Neural cell (in vitro differentiated cells): Measurements from ENCODE around the gene CADPS2. TPM values are rescaled to one million over a fixed set of nuclear protein-coding genes. Genes with fewer than 3 reads are reported as not detected.

ENCODE experiments used
- H2AFZ ChIP-seq: fragments of 200-600, 300-800 bp; sonication (generic), shearing (Covaris generic); 2 replicates; pipeline ENCODE4 v1.6.0; 2014; ENCODE audit warnings: low read depth, mild to moderate bottlenecking, antibody characterized with exemption, low read length, moderate library complexity
- H3F3A ChIP-seq: fragments of 200-600 bp; shearing (Covaris generic); 2 replicates; pipeline ENCODE4 v1.6.1; 2016; ENCODE audit warnings: mild to moderate bottlenecking, moderate library complexity, mixed read lengths, antibody characterized with exemption, low read length; ENCODE audit not compliant: insufficient read depth, poor library complexity, severe bottlenecking
- H3K27ac ChIP-seq: fragments of 200-600, 300-800 bp; sonication (generic), shearing (Covaris generic); 2 replicates; pipeline ENCODE4 v1.5.1; 2014; ENCODE audit warnings: mild to moderate bottlenecking, low read length, moderate library complexity
- H3K27me3 ChIP-seq: fragments of 300-800, 200-600 bp; sonication (generic), shearing (Covaris generic); 2 replicates; pipeline ENCODE4 v1.6.0; 2014; ENCODE audit warnings: mild to moderate bottlenecking, low read depth, low read length, moderate library complexity; ENCODE audit not compliant: insufficient read depth
- H3K36me3 ChIP-seq: fragments of 300-800, 200-600 bp; sonication (generic), shearing (Covaris generic); 2 replicates; pipeline ENCODE4 v1.5.1; 2014; ENCODE audit warnings: mild to moderate bottlenecking, antibody characterized with exemption, low read length, moderate library complexity; ENCODE audit not compliant: insufficient read depth
- H3K4me2 ChIP-seq: fragments of 300-800, 200-600 bp; sonication (generic), shearing (Covaris generic); 2 replicates; pipeline ENCODE4 v1.6.0; 2014; ENCODE audit warnings: mild to moderate bottlenecking, low read length
- H3K4me3 ChIP-seq: fragments of 300-800, 200-600 bp; sonication (generic), shearing (Covaris generic); 2 replicates; pipeline ENCODE4 v1.5.1; 2014; ENCODE audit warnings: mild to moderate bottlenecking, low read length, moderate library complexity
- H3K79me2 ChIP-seq: fragments of 200-600 bp; shearing (Covaris generic); replicated peaks from 2 replicates; pipeline ENCODE4 v1.6.0; 2014; ENCODE audit warnings: mild to moderate bottlenecking, low read length, moderate library complexity; ENCODE audit not compliant: insufficient read depth
- H3K9ac ChIP-seq: fragments of 300-800, 200-600 bp; sonication (generic), shearing (Covaris generic); 2 replicates; pipeline ENCODE4 v1.6.1; 2016; ENCODE audit warnings: mild to moderate bottlenecking, low read length, mixed read lengths
- H3K9me2 ChIP-seq: fragments of 200-600 bp; shearing (Covaris generic); 2 replicates; pipeline ENCODE4 v1.6.1; 2016; ENCODE audit warnings: mild to moderate bottlenecking, low read length, mixed read lengths; ENCODE audit not compliant: insufficient read depth
- H3K9me3 ChIP-seq: fragments of 200-600, 300-800 bp; sonication (generic), shearing (Covaris generic); 2 replicates; pipeline ENCODE4 v1.6.1; 2016; ENCODE audit warnings: mild to moderate bottlenecking, mixed run types, low read length, moderate library complexity, mixed read lengths
- H4K20me1 ChIP-seq: fragments of 200-600 bp; shearing (Covaris generic); 2 replicates; pipeline ENCODE4 v1.6.1; 2016; ENCODE audit warnings: mild to moderate bottlenecking, mixed run types; ENCODE audit not compliant: insufficient read depth
- CTCF ChIP-seq: fragments of 450-650 bp; IDR thresholded peaks from 2 replicates; pipeline ENCODE4 v1.5.1; 2014; ENCODE audit warnings: antibody characterized with exemption, mild to moderate bottlenecking, moderate library complexity; ENCODE audit not compliant: poor library complexity, severe bottlenecking
- EP300 ChIP-seq: fragments of 450-650 bp; conservative IDR thresholded peaks from 2 replicates; pipeline ENCODE4 v1.6.1; 2014; ENCODE audit warnings: antibody characterized with exemption, mild to moderate bottlenecking, moderate library complexity; ENCODE audit not compliant: poor library complexity, severe bottlenecking
- EZH2 ChIP-seq: fragments of 200-600, 300-800 bp; shearing (Covaris generic), sonication (generic); IDR thresholded peaks from 2 replicates; pipeline ENCODE4 v1.6.1; 2014; ENCODE audit warnings: antibody characterized with exemption, low read length, borderline replicate concordance, mild to moderate bottlenecking; ENCODE audit not compliant: insufficient read depth, poor library complexity, severe bottlenecking
- MXI1 ChIP-seq: fragments of 450-650 bp; conservative IDR thresholded peaks from 2 replicates; pipeline ENCODE4 v1.6.1; 2014; ENCODE audit warnings: antibody characterized with exemption, mild to moderate bottlenecking; ENCODE audit not compliant: poor library complexity, severe bottlenecking
- POLR2AphosphoS5 ChIP-seq: IDR thresholded peaks from 2 replicates; pipeline ENCODE4 v1.6.1; 2012
- RAD21 ChIP-seq: fragments of 450-650 bp; conservative IDR thresholded peaks from 2 replicates; pipeline ENCODE4 v1.6.1; 2014; ENCODE audit warnings: antibody characterized with exemption, mild to moderate bottlenecking, moderate library complexity
- REST ChIP-seq: IDR thresholded peaks from 2 replicates; pipeline ENCODE4 v1.6.1; 2012; ENCODE audit warnings: borderline replicate concordance
- SMC3 ChIP-seq: fragments of 450-650 bp; conservative IDR thresholded peaks from 2 replicates; pipeline ENCODE4 v1.6.1; 2014; ENCODE audit warnings: antibody characterized with exemption, mild to moderate bottlenecking, moderate library complexity; ENCODE audit not compliant: poor library complexity
- TAF1 ChIP-seq: IDR thresholded peaks from 2 replicates; pipeline ENCODE4 v1.6.1; 2012; ENCODE audit warnings: low read depth
- polyA plus RNA-seq: library from polyadenylated mRNA; depleted of rRNA; stranded (reverse); fragments of >200 nt; gene quantifications from 2 replicates; pipeline ENCODE4 v1.2.3, GENCODE V29; 2014

CADPS2 gene
- polyA plus RNA-seq, 1 donor from 2014 or later, result 5.9 TPM

GRCh38 chr7:122867471-122867980 is 18.7 kb downstream of the CADPS2 start:
- Histone ChIP-seq H4K20me1 (no peaks in the 10 kb centered on the region), H3K9me3 (peaks cover 4% of the 10 kb centered on the region), H3K9ac (no peak overlapping the region), H3K79me2 (no peaks in the 10 kb centered on the region), H3K9me2 (no peaks in the 10 kb centered on the region), H3K4me3 (no peak overlapping the region), H3F3A (no peaks in the 10 kb centered on the region), H3K27me3 (no peaks in the 10 kb centered on the region), H3K36me3 (no peaks in the 10 kb centered on the region), H3K27ac (no peak overlapping the region), H3K4me2 (no peak overlapping the region), H2AFZ (no peak overlapping the region)
- TF ChIP-seq SMC3, result no peak
- TF ChIP-seq MXI1, result no peak
- TF ChIP-seq RAD21, result no peak
- no peak for TF ChIP-seq EZH2
- TF ChIP-seq TAF1, result no peak
- TF ChIP-seq REST, result no peak
- TF ChIP-seq POLR2AphosphoS5, result no peak
- no peak for TF ChIP-seq CTCF
- TF ChIP-seq EP300, result no peak

GRCh38 chr7:122864838-122865237 is 21.4 kb downstream of the CADPS2 start:
- H3K9me3 ChIP-seq, result peaks cover 4% of the 10 kb centered on the region
- H3K27ac ChIP-seq, result no peak overlapping the region
- no peaks in the 10 kb centered on the region for H3K36me3 ChIP-seq
- H3K79me2 ChIP-seq, result no peaks in the 10 kb centered on the region
- TF ChIP-seq REST (no peak), CTCF (no peak), MXI1 (no peak), TAF1 (no peak), RAD21 (no peak), POLR2AphosphoS5 (no peak), EP300 (no peak), SMC3 (no peak), EZH2 (no peak)
- no peaks in the 10 kb centered on the region for H3K27me3 ChIP-seq
- H2AFZ ChIP-seq, result no peak overlapping the region
- H3K9me2 ChIP-seq, result no peaks in the 10 kb centered on the region
- no peak overlapping the region for H3K9ac ChIP-seq
- H3K4me3 ChIP-seq, result no peak overlapping the region
- H3K4me2 ChIP-seq, result no peak overlapping the region
- H3F3A ChIP-seq, result no peaks in the 10 kb centered on the region
- no peaks in the 10 kb centered on the region for H4K20me1 ChIP-seq
